Cardiac muscle cell (in vitro differentiated cells and primary cell): ENCODE results near the gene ADAM12. TPM values are rescaled to one million over a fixed set of nuclear protein-coding genes. Genes with fewer than 3 reads are reported as not detected.

Experiments used
- DNase-seq, 2 donors: peaks; one replicate each; pipeline versions ENCODE4 v3.0.0 to v3.0.0-alpha.2; 2010 to 2017; ENCODE audit warnings: low read depth in 1 of 2, low spot score in 1 of 2
- H3K27ac ChIP-seq: fragments of 200-600 bp; sonication (generic); 2 replicates; pipeline ENCODE4 v1.5.1; 2016
- H3K27me3 ChIP-seq: fragments of 200-600 bp; sonication (generic); 2 replicates; pipeline ENCODE4 v1.6.0; 2016; ENCODE audit warnings: control low read depth
- H3K36me3 ChIP-seq: fragments of 200-600 bp; sonication (generic); 2 replicates; pipeline ENCODE4 v1.5.1; 2016; ENCODE audit warnings: control low read depth
- H3K4me1 ChIP-seq: fragments of 200-600 bp; sonication (generic); 2 replicates; pipeline ENCODE4 v1.8.1; 2017; ENCODE audit warnings: low read depth, mild to moderate bottlenecking, mixed run types
- H3K4me3 ChIP-seq: fragments of 200-600 bp; sonication (generic); 2 replicates; pipeline ENCODE4 v1.5.1; 2016; ENCODE audit warnings: mild to moderate bottlenecking
- H3K9me3 ChIP-seq: fragments of 200-600 bp; sonication (generic); 2 replicates; pipeline ENCODE4 v1.5.1; 2017; ENCODE audit warnings: low read depth, mild to moderate bottlenecking, control low read depth
- CTCF ChIP-seq: IDR thresholded peaks from 2 replicates; pipeline ENCODE4 v1.5.1; 2012; ENCODE audit warnings: low read depth, mild to moderate bottlenecking, low read length
- polyA plus RNA-seq: library from polyadenylated mRNA; unstranded; fragments of >200 nt; fragmentation: Nextera tagmentation; extraction: Ambion mirVana; gene quantifications from 2 replicates; pipeline ENCODE4 v1.2.1, GENCODE V29; 2016
- total RNA-seq: library from RNA; depleted of rRNA; stranded (reverse); fragments of >200 nt; gene quantifications from 2 replicates; pipeline ENCODE4 v1.2.3, GENCODE V29; 2016

The ADAM12 gene
- total and polyA plus RNA-seq, 2 experiments from 2014 or later: 0.18 to 1.1 TPM

GRCh38 chr10:126290232-126290631, 98.0 kb downstream of the ADAM12 start:
- no peaks in the 10 kb centered on the region for H3K36me3 ChIP-seq
- DNase-seq: no peak
- H3K4me1 ChIP-seq: no peaks in the 10 kb centered on the region
- H3K27me3 ChIP-seq: no peaks in the 10 kb centered on the region
- H3K27ac ChIP-seq: no peak overlapping the region
- no peaks in the 10 kb centered on the region for H3K9me3 ChIP-seq
- TF ChIP-seq CTCF: no peak
- H3K4me3 ChIP-seq: no peak overlapping the region

GRCh38 chr10:126288547-126289493, 99.5 kb downstream of the ADAM12 start:
- no peak for TF ChIP-seq CTCF
- H3K27me3 ChIP-seq: no peaks in the 10 kb centered on the region
- H3K4me3 ChIP-seq: no peak overlapping the region
- H3K4me1 ChIP-seq: no peaks in the 10 kb centered on the region
- no peaks in the 10 kb centered on the region for H3K9me3 ChIP-seq
- no peaks in the 10 kb centered on the region for H3K36me3 ChIP-seq
- DNase-seq: no peak
- H3K27ac ChIP-seq: no peak overlapping the region

- H3K27ac ChIP-seq: no peak overlapping the region
- no peaks in the 10 kb centered on the region for H3K36me3 ChIP-seq
- H3K4me3 ChIP-seq: no peak overlapping the region
- no peak for TF ChIP-seq CTCF
- DNase-seq: no peak
- no peaks in the 10 kb centered on the region for H3K9me3 ChIP-seq
- H3K27me3 ChIP-seq: no peaks in the 10 kb centered on the region
- H3K4me1 ChIP-seq: no peaks in the 10 kb centered on the region
Measured at GRCh38 chr10:126286256-126286780, 102.0 kb downstream of the ADAM12 start.

GRCh38 chr10:126283307-126283706, 105.0 kb downstream of the ADAM12 start:
- DNase-seq: no peak
- no peaks in the 10 kb centered on the region for H3K27me3 ChIP-seq
- no peaks in the 10 kb centered on the region for H3K36me3 ChIP-seq

GRCh38 chr10:126278851-126279250, 109.4 kb downstream of the ADAM12 start:
- no peak for DNase-seq
- Histone ChIP-seq H3K4me3 (no peak overlapping the region), H3K27me3 (no peaks in the 10 kb centered on the region), H3K27ac (no peak overlapping the region), H3K4me1 (no peaks in the 10 kb centered on the region), H3K36me3 (no peaks in the 10 kb centered on the region), H3K9me3 (no peaks in the 10 kb centered on the region)
- TF ChIP-seq CTCF: no peak

More at GRCh38 chr10:126283307-126283706, 105.0 kb downstream of the ADAM12 start:
- no peak for TF ChIP-seq CTCF
- Histone ChIP-seq H3K4me1 (no peaks in the 10 kb centered on the region), H3K4me3 (no peak overlapping the region), H3K27ac (no peak overlapping the region), H3K9me3 (no peaks in the 10 kb centered on the region)
